Muscle layer of colon (tissue), 2 donors: ENCODE data around the gene CRB1.
"Not testable (repeated sequence)": the region's sequence is repeated elsewhere in the genome, so short reads cannot be mapped to it uniquely, and the experiment has no call there.

Experiments used
- H3K27ac ChIP-seq: one replicate; pipeline ENCODE4 v1.7.0; 2013; ENCODE audit warnings: low read depth, mild to moderate bottlenecking, low read length, moderate library complexity
- H3K27me3 ChIP-seq, 2 donors: one replicate each; pipeline ENCODE4 v1.7.0; 2013; ENCODE audit warnings: low read length in 2 of 2, mild to moderate bottlenecking in 2 of 2; ENCODE audit not compliant: insufficient read depth in 2 of 2, control insufficient read depth in 1 of 2
- H3K36me3 ChIP-seq: one replicate; pipeline ENCODE4 v1.7.0; 2013; ENCODE audit warnings: mild to moderate bottlenecking, low read length; ENCODE audit not compliant: insufficient read depth
- H3K4me1 ChIP-seq: one replicate; pipeline ENCODE4 v1.7.0; 2013; ENCODE audit warnings: mild to moderate bottlenecking, low read length; ENCODE audit not compliant: insufficient read depth
- H3K4me3 ChIP-seq, 2 donors: one replicate each; pipeline ENCODE4 v1.7.0; 2013; ENCODE audit warnings: low read length in 2 of 2, low read depth in 1 of 2, mild to moderate bottlenecking in 1 of 2, moderate library complexity in 1 of 2
- H3K9ac ChIP-seq: one replicate; pipeline ENCODE4 v1.7.0; 2013; ENCODE audit warnings: low read length
- H3K9me3 ChIP-seq: one replicate; pipeline ENCODE4 v1.7.0; 2013; ENCODE audit warnings: mild to moderate bottlenecking, low read length
- donor health status: abdominal sarcoma.
- donor health status: Adenocarcinoma of cecum.

Gene CRB1

DNA sequence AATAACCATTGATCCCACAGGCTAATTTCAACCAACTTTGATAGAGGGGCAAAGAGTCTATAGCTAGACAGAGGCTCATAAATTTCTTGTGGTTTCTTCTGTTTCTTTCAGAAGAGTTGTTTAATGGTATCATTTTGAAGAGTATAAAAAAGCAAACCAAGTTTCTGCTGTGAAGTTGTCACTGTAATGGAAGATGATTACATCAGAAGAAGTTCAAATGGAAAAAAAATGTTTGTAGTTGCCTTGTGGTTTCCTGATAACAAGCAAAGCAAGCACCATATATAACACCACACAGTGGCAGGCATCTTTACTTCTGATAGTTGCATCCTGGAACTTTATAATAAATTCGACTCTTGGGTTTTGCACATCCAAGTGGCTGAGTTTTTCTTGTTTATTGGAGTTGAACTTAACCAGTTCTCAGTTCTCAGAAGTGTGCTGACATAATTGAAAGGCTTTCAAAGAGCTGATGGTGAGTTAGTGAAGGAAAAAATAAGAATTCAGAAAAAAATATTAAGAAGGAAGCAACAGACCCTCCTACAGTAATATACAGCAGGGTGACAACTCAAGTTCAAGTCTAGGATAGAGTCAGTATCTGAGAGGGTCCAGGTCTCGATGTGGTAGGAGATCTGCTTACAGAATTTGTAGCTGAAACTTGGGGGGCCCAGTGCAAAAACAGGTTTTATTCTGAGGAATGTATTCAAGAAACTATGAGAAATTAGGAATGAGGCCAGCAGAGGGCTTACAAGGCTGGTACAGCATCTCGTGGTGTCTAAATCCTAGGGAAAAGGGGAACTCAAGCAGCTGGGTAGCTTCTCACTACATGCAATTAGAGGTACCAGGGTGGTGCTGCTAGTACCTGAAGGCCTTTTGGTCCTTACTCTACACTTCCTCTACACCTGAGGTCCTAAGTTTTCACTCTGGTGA is 123.5 kb downstream of the CRB1 start:
- Histone ChIP-seq H3K36me3 (no peaks in the 10 kb centered on the region), H3K4me3 (no peak overlapping the region), H3K27me3 (no peaks in the 10 kb centered on the region), H3K9ac (no peak overlapping the region), H3K9me3 (no peaks in the 10 kb centered on the region), H3K4me1 (no peaks in the 10 kb centered on the region), H3K27ac (no peak overlapping the region)

DNA sequence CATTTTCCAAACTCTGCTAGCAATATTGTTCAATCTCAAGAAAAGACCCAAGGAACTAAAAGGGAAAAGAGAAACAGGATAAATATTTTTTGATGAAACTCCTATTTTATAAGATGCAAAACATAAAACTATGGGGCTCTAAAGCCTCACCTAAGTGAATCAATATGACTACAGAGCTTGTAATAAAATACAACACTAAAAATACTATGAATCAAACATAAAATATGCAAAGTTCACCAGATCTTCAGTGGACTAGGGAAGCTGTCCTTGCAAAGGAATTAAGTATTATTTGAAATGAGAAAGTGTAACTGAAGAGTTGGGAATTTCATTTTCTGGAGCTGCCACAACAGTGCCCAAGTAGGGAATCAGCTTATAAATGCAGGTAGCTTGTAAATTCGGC is 124.5 kb downstream of the CRB1 start:
- Histone ChIP-seq H3K9ac (no peak overlapping the region), H3K36me3 (no peaks in the 10 kb centered on the region), H3K9me3 (no peaks in the 10 kb centered on the region), H3K4me3 (no peak overlapping the region), H3K27me3 (no peaks in the 10 kb centered on the region), H3K4me1 (no peaks in the 10 kb centered on the region), H3K27ac (no peak overlapping the region)

DNA sequence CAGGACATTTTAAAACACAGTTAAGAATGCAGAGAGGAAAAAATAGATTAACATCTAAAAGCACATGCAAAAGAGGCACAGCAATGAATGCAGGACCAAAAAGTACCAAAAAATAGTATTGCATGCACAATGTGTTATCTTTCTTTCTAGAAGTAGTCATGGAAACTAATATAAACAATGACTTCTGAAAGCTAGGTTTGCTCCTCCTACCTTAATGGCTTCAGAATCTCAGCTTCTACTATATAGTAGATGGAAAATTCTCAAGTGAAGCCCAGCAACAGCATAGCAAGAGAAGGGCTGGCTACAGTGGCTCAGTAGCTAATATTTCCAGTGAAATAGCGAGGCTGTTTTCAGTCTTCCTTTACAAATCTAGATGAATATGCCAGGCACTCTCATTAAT is 125.1 kb downstream of the CRB1 start:
- no peak overlapping the region for H3K4me3 ChIP-seq
- H3K4me1 ChIP-seq: no peaks in the 10 kb centered on the region
- no peaks in the 10 kb centered on the region for H3K36me3 ChIP-seq
- H3K9ac ChIP-seq: no peak overlapping the region
- H3K9me3 ChIP-seq: no peaks in the 10 kb centered on the region
- H3K27ac ChIP-seq: no peak overlapping the region
- no peaks in the 10 kb centered on the region for H3K27me3 ChIP-seq

DNA sequence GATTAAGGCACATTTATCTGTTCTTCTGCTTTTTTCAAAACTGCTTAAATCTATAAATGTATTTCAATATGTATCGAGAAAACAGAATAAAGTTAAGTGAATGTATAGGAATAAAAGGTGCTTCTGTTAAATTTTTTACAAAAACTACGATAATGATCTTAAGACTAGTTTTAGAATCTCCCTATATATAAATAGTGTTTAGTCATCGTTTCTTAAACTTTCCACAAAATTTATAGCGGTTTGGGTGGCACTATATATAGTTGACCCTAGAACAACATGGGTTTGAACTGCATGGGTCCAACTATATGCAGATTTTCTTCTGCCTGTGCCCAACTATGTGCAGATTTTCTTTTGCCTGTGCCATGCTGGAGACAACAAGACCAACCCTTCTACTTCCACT is 125.7 kb downstream of the CRB1 start:
- Histone ChIP-seq H3K4me3 (no peak overlapping the region), H3K9ac (no peak overlapping the region), H3K27ac (no peak overlapping the region), H3K36me3 (no peaks in the 10 kb centered on the region), H3K27me3 (no peaks in the 10 kb centered on the region), H3K9me3 (no peaks in the 10 kb centered on the region), H3K4me1 (no peaks in the 10 kb centered on the region)

DNA sequence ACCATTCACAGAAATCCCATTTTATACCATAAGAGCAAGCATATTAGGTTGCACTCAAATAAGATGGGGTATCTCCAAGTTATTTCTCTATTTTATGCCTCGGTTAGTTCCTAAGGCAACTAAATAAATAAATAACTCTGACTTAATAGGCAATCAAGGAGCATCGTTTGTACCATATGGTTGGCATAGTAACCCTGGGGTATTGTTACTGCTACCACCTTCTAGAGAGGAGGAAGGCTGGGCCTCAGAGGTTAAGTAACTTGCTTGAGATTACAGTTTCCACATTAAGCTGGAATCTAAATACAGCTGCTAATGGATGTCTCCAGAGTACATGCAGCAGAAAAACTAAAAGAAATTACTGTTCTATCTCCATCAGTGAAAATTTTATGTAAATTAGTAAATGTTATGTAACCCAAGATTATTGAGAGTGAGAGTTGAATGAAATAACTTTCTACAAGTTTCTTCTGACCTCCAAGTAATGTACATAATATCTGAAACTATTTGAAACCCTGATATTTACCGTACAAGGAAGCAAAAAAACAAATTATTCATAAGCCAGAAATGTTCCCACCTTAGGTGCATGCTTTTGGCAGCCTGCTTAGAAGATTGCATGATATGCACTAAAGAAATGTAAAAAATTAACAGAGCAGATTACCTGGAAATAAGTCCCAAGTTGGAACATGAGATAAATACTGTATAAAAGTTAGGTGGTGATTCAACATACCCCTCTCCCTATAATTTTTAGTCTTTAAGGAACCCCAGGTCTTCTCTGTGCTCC is 127.0 kb downstream of the CRB1 start:
- no peaks in the 10 kb centered on the region for H3K36me3 ChIP-seq
- no peaks in the 10 kb centered on the region for H3K4me1 ChIP-seq
- H3K9me3 ChIP-seq: no peaks in the 10 kb centered on the region
- no peak overlapping the region for H3K27ac ChIP-seq
- no peaks in the 10 kb centered on the region for H3K27me3 ChIP-seq
- H3K9ac ChIP-seq: no peak overlapping the region
- H3K4me3 ChIP-seq: no peak overlapping the region

DNA sequence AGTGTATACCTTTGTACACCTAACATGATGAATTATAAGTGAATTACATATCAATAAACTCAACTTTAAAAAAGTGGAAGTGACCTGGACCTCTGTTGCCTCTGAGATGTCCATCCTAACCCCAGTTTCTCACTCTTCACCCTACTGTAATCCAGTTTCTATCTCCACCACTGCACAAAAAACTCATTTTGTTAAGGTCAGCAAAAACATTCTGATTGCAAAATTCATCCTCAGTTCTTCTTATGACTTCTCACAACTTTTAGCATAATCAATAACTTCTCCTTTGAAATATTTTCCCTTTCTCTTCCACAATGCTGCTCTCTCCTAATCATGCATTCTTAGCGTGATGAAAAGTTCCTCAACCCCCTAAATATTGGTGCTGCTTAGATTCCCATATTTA is 129.8 kb downstream of the CRB1 start:
- no peaks in the 10 kb centered on the region for H3K4me1 ChIP-seq
- H3K36me3 ChIP-seq: no peaks in the 10 kb centered on the region
- H3K27ac ChIP-seq: no peak overlapping the region
- no peaks in the 10 kb centered on the region for H3K9me3 ChIP-seq
- H3K27me3 ChIP-seq: no peaks in the 10 kb centered on the region
- H3K9ac ChIP-seq: no peak overlapping the region
- H3K4me3 ChIP-seq: no peak overlapping the region

DNA sequence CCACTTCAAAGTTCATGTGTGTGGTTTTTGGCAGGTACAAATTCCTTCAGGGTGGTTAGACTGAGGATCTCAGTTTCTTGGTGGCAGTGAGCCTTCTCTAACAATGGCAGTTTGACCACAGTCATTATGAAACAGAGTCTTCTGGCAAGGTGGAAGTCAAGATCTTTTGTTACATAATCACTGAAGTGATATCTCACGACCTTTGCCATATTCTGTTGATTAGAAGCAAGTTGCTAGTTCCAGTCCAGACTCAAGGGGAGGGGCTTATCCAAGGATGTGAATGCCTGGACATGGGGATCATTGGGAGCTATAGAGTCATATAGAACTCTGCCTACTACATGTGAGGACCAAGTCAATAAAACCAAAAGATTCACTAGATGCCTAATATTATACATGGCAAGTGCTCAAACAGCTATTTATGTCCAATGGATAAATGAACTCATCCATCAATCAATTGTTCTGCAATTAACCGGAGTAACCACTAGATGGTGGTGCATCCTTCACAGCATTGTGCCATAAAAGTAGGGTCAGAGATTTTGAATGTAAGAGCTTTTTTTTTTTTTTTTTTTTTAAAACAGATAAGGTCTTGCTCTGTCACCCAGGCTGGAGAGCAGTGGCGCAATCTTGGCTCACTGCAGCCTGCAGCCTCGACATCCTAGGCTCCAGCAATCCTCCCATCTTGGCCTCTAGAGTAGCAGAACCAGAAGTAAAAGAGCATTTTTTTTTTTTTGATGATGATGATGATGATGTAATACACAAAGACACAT is 131.9 kb downstream of the CRB1 start:
- Histone ChIP-seq H3K27me3 (no peaks in the 10 kb centered on the region), H3K4me1 (no peaks in the 10 kb centered on the region), H3K36me3 (no peaks in the 10 kb centered on the region), H3K9me3 (no peaks in the 10 kb centered on the region), H3K27ac (no peak overlapping the region), H3K4me3 (no peak overlapping the region), H3K9ac (no peak overlapping the region)

DNA sequence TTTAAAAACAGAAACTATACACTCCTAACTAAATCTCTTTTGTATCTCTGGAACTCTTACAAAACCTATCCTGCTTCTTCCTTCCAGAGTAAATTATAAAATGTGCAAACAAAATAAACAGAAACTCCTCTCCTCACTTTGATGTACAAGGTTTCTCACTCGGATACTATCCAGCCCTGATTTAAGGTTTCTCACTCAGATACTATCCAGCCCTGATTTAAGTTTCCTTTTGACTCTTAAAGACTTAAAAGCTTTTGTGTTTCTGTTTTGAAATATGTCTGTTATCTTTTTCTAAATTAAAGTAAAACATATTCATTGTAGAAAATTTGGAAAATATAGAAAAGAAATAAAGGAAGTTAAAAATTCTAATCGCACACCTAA is 132.5 kb downstream of the CRB1 start:
- H3K9me3 ChIP-seq: no peaks in the 10 kb centered on the region
- H3K27ac ChIP-seq: no peak overlapping the region
- no peak overlapping the region for H3K9ac ChIP-seq
- no peaks in the 10 kb centered on the region for H3K4me1 ChIP-seq
- no peaks in the 10 kb centered on the region for H3K36me3 ChIP-seq
- no peak overlapping the region for H3K4me3 ChIP-seq
- H3K27me3 ChIP-seq: no peaks in the 10 kb centered on the region

DNA sequence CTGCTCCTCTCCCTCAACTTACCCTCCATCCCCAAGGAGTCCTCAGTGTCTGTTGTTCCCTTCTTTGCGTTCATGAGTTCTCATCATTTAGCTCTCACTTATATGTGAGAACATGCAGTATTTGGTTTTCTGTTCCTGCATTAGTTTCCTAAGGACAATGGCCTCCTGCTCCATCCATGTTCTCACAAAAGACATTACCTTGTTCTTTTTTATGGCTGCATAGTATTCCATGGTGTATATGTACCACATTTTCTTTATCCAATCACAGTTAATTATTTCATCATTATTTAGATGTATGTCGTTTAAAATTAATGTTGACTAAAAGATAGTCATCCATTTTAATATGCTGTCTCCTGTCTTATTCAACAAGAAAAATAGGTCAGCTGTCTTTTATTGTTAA is 134.1 kb downstream of the CRB1 start:
- Histone ChIP-seq H3K36me3 (no peaks in the 10 kb centered on the region), H3K4me3 (no peak overlapping the region), H3K27me3 (no peaks in the 10 kb centered on the region), H3K27ac (no peak overlapping the region), H3K9ac (no peak overlapping the region), H3K9me3 (no peaks in the 10 kb centered on the region), H3K4me1 (no peaks in the 10 kb centered on the region)

DNA sequence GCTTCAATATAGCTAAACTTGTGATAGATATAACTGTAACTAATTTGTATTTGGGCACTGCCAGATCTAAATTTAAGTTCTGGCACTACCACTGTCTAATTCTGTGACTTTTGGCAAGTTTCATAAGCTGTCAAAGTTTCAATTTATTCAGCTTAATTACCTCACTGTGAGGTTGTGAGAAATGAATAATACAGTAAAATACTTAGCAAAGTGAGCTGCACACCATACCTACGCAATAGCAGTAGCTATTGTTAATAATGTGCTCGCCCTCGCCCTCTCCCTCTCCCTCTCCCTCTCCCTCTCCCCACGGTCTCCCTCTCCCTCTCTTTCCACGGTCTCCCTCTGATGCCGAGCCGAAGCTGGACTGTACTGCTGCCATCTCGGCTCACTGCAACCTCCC is 136.7 kb downstream of the CRB1 start:
- H3K9ac ChIP-seq, H3K4me3 ChIP-seq, H3K9me3 ChIP-seq, H3K4me1 ChIP-seq, H3K36me3 ChIP-seq, H3K27me3 ChIP-seq, H3K27ac ChIP-seq: not testable (repeated sequence)

DNA sequence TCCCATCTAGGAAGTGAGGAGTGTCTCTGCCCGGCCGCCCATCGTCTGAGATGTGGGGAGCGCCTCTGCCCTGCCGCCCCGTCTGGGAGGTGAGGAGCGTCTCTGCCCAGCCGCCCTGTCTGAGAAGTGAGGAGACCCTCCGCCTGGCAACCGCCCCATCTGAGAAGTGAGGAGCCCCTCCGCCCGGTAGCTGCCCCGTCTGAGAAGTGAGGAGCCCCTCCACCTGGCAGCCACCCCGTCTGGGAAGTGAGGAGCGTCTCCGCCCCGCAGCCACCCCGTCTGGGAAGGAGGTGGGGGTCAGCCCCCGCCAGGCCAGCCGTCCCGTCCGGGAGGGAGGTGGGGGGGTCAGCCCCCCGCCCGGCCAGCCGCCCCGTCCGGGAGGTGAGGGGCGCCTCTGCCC is 137.6 kb downstream of the CRB1 start:
- H3K27ac ChIP-seq, H3K4me3 ChIP-seq, H3K4me1 ChIP-seq, H3K27me3 ChIP-seq, H3K9me3 ChIP-seq, H3K36me3 ChIP-seq, H3K9ac ChIP-seq: not testable (repeated sequence)
